Measurements from ENCODE around the gene PCDHGA2. TPM values are rescaled to one million over a fixed set of nuclear protein-coding genes. Genes with fewer than 3 reads are reported as not detected.
"Not testable (repeated sequence)": the region's sequence is repeated elsewhere in the genome, so short reads cannot be mapped to it uniquely, and the experiment has no call there.

Gene PCDHGA2
- total RNA-seq, 1 donor from 2014 or later: 6.0 TPM

- ATAC-seq (no peak), DNase-seq (no peak)
- intact Hi-C loops (cut with micrococcal nuclease): no loop called here
These were observed 35.2 kb downstream of the PCDHGA2 start, which contains the start of gene PCDHGA6 for GRCh38 chr5:141373673-141374317. TSS of gene PCDHGA6 (plus strand) at chr5:141373891. CDS start at chr5:141374084, 193 bp downstream.

DNA sequence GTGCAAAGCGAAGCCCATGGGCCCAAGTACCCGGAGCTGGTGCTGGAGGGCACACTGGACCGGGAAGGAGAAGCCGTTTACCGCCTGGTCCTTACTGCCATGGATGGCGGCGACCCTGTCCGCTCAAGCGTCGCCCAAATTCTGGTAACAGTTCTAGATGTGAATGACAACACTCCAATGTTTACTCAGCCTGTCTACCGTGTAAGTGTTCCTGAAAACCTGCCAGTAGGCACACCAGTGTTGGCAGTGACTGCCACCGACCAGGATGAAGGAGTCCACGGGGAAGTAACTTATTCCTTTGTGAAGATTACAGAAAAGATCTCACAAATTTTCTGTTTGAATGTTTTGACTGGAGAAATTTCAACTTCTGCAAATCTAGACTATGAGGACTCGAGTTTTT is 36.1 kb downstream of the PCDHGA2 start:
- intact Hi-C loops (cut with micrococcal nuclease): no loop called here
- ATAC-seq: peak; percentile 62

DNA sequence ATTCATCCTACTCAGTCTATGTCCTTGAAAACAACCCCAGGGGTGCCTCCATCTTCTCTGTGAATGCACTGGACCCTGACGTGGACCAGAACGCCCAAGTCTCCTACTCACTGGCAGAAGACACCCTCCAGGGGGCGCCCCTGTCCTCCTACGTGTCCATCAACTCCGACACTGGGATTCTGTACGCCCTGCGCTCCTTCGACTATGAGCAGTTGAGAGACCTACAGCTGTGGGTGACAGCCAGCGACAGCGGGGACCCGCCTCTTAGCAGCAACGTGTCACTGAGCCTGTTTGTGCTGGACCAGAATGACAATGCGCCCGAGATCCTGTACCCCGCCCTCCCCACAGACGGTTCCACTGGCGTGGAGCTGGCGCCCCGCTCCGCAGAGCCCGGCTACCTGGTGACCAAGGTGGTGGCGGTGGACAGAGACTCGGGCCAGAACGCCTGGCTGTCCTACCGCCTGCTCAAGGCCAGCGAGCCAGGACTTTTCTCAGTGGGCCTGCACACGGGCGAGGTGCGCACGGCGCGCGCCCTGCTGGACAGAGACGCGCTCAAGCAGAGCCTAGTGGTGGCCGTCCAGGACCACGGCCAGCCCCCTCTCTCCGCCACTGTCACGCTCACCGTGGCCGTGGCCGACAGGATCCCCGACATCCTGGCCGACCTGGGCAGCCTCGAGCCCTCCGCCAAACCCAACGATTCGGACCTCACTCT is 37.0 kb downstream of the PCDHGA2 start:
- intact Hi-C loops (cut with micrococcal nuclease); ATAC-seq; DNase-seq: not testable (repeated sequence)

More for the DNA sequence above, 36.1 kb downstream of the PCDHGA2 start:
- peak; percentile 35 for DNase-seq

DNA sequence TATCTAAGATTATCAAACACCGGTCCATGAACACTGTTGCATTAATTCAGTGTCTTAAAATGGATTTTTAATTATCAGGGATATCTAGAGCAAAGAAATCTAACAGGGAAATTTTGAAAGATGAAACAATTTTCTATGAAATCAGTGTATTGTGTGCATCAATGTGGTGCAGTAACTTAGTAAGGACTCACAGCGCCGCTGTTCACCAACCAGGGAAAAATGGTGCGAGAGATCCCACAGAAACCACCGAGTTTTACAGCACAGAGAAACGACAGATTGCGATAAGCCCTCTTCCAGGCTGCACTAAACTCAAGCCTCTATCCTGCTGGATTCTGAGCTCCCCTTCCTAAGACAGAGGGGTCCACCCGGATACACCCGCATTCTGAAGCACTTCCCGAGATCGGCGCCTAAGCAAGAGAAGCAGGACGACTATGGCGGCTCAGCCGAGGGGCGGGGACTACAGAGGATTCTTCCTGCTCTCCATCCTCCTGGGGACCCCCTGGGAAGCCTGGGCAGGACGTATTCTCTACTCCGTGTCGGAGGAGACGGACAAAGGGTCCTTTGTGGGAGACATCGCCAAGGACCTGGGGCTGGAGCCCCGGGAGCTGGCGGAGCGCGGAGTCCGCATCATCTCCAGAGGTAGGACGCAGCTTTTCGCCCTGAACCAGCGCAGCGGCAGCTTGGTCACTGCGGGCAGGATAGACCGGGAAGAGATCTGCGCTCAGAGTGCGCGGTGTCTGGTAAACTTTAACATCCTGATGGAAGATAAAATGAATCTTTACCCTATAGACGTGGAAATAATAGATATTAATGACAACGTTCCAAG is 44.1 kb downstream of the PCDHGA2 start, which contains the start of gene PCDHGA7:
TSS of gene PCDHGA7 (plus strand) at position 274 of the 826 bp plus-strand sequence. CDS start at position 432, 158 bp downstream.
- DNase-seq (no peak), ATAC-seq (peak; percentile 39)
- intact Hi-C loops (cut with micrococcal nuclease): no loop called here

- ATAC-seq (no peak), DNase-seq (no peak)
- intact Hi-C loops (cut with micrococcal nuclease): no loop called here
These were observed 44.8 kb downstream of the PCDHGA2 start for GRCh38 chr5:141383345-141383744.

- ATAC-seq (no peak), DNase-seq (no peak)
- intact Hi-C loops (cut with micrococcal nuclease): no loop called here
These were observed 46.1 kb downstream of the PCDHGA2 start for GRCh38 chr5:141384471-141385267.

- ATAC-seq (peak; percentile 92), DNase-seq (peak; percentile 67)
- intact Hi-C loops (cut with micrococcal nuclease): not testable (repeated sequence)
These were observed 49.2 kb downstream of the PCDHGA2 start, which contains the start of gene PCDHGB4 for GRCh38 chr5:141387557-141388311. TSS of gene PCDHGB4 (plus strand) at chr5:141387698. CDS start at chr5:141387885, 187 bp downstream.

DNA sequence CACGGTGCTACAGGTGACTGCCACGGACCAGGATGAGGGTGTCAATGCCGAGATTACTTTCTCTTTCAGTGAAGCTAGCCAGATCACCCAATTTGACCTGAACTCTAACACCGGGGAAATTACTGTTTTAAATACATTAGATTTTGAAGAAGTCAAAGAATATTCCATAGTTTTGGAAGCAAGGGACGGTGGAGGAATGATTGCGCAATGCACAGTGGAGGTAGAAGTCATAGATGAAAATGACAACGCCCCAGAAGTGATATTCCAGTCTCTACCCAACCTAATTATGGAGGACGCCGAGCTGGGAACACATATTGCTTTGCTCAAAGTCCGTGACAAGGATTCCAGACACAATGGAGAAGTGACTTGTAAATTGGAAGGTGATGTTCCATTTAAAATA is 50.1 kb downstream of the PCDHGA2 start:
- ATAC-seq: no peak
- intact Hi-C loops (cut with micrococcal nuclease): no loop called here
- no peak for DNase-seq

DNA sequence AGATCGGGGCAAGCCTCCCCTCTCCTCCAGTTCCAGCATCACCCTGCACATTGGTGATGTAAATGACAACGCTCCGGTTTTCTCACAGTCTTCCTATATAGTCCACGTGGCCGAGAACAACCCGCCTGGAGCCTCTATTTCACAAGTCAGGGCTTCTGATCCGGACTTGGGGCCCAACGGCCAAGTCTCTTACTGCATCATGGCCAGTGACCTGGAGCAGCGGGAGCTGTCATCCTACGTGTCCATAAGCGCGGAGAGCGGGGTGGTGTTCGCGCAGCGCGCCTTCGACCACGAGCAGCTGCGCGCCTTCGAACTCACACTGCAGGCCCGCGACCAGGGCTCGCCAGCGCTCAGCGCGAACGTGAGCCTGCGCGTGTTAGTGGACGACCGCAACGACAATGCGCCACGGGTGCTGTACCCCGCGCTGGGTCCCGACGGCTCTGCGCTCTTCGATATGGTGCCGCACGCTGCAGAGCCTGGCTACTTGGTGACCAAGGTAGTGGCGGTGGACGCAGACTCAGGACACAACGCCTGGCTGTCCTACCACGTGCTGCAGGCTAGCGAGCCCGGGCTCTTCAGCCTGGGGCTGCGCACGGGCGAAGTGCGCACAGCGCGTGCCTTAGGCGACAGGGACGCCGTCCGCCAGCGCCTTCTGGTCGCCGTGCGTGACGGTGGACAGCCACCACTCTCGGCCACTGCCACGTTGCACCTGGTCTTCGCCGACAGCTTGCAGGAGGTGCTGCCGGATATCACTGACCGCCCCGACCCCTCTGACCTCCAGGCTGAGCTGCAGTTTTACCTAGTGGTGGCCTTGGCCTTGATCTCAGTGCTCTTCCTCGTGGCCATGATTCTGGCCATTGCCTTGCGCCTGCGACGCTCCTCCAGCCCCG is 50.8 kb downstream of the PCDHGA2 start:
- no peak for DNase-seq
- intact Hi-C loops (cut with micrococcal nuclease): no loop called here

DNA sequence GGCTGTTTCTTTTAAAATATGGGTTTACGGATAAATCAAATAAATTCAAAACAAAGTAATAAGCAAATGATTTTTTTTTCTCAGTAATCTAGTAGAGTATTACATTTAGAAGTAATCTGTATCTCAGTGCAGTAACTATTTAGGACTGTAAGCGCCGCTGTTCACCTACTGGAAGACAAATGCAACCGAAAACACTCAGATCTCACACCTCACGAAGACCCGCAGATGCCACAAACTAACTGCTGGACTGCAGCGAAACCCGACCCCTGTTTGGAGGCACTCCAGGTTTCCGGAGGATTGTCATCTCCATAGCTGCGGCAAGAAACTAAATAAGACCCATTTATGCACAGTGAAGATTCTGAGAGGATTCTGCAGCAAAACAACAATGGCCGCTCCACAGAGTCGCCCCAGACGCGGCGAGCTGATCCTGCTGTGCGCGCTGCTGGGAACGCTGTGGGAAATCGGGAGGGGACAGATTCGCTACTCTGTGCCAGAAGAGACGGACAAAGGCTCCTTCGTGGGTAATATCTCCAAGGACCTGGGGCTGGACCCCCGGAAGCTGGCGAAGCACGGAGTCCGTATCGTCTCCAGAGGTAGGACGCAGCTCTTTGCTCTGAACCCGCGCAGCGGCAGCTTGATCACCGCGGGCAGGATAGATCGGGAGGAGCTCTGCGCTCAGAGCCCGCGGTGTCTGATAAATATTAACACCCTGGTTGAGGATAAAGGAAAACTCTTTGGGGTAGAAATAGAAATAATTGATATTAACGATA is 54.1 kb downstream of the PCDHGA2 start, which contains the start of gene PCDHGA8:
TSS of gene PCDHGA8 (plus strand) at position 205 of the 770 bp plus-strand sequence. CDS start at position 386, 181 bp downstream.
- intact Hi-C loops (cut with micrococcal nuclease): no loop called here
- DNase-seq: no peak
- no peak for ATAC-seq

More for the DNA sequence above, 50.8 kb downstream of the PCDHGA2 start:
- ATAC-seq: no peak

Other genes with a start within 250 kb of the PCDHGA2 start
- gene PCDHB2, start 244.1 kb upstream of the PCDHGA2 start, total RNA-seq: 2.2 TPM
- gene PCDHB3, start 238.3 kb upstream of the PCDHGA2 start, total RNA-seq: 0.99 TPM
- 1.5 TPM for gene PCDHB4, start 216.9 kb upstream of the PCDHGA2 start, total RNA-seq
- 3.1 TPM for gene PCDHB5, start 203.6 kb upstream of the PCDHGA2 start, total RNA-seq
- gene PCDHB6, start 188.7 kb upstream of the PCDHGA2 start, total RNA-seq: 0.32 TPM
- gene PCDHB7, start 166.1 kb upstream of the PCDHGA2 start, total RNA-seq: 0.77 TPM
- gene PCDHB8, start 161.0 kb upstream of the PCDHGA2 start, total RNA-seq: 1.8 TPM
- 2.7 TPM for gene PCDHB16, start 156.4 kb upstream of the PCDHGA2 start, total RNA-seq
- 0.59 TPM for gene PCDHB9, start 151.6 kb upstream of the PCDHGA2 start, total RNA-seq
- gene PCDHB10, start 146.4 kb upstream of the PCDHGA2 start, total RNA-seq: 0.64 TPM
- gene PCDHB11, start 139.1 kb upstream of the PCDHGA2 start, total RNA-seq: 0.74 TPM
- 1.3 TPM for gene PCDHB12, start 130.0 kb upstream of the PCDHGA2 start, total RNA-seq
- 1.7 TPM for gene PCDHB13, start 124.8 kb upstream of the PCDHGA2 start, total RNA-seq
- gene PCDHB14, start 115.4 kb upstream of the PCDHGA2 start, total RNA-seq: 2.5 TPM
- 2.6 TPM for gene PCDHB15, start 93.4 kb upstream of the PCDHGA2 start, total RNA-seq
- gene SLC25A2, start 34.7 kb upstream of the PCDHGA2 start, total RNA-seq: not detected
- gene TAF7, start 18.0 kb upstream of the PCDHGA2 start, total RNA-seq: 106 TPM
- gene PCDHGA1, start 8.2 kb upstream of the PCDHGA2 start, total RNA-seq: 3.0 TPM
- gene PCDHGA3, start 5.1 kb downstream of the PCDHGA2 start, total RNA-seq: 12.1 TPM
- 7.1 TPM for gene PCDHGB1, start 11.3 kb downstream of the PCDHGA2 start, total RNA-seq
- gene PCDHGA4, start 16.3 kb downstream of the PCDHGA2 start, total RNA-seq: 8.4 TPM
- gene PCDHGB2, start 21.2 kb downstream of the PCDHGA2 start, total RNA-seq: 8.7 TPM
- 5.3 TPM for gene PCDHGA5, start 25.4 kb downstream of the PCDHGA2 start, total RNA-seq
- gene PCDHGB3, start 31.5 kb downstream of the PCDHGA2 start, total RNA-seq: 7.2 TPM
- 5.7 TPM for gene PCDHGA6, start 35.1 kb downstream of the PCDHGA2 start, total RNA-seq
- 7.0 TPM for gene PCDHGA7, start 44.0 kb downstream of the PCDHGA2 start, total RNA-seq
- gene PCDHGB4, start 48.9 kb downstream of the PCDHGA2 start, total RNA-seq: 5.4 TPM
- 9.1 TPM for gene PCDHGA8, start 53.9 kb downstream of the PCDHGA2 start, total RNA-seq
- 6.4 TPM for gene PCDHGB5, start 59.2 kb downstream of the PCDHGA2 start, total RNA-seq
- 4.5 TPM for gene PCDHGA9, start 64.0 kb downstream of the PCDHGA2 start, total RNA-seq
- 4.7 TPM for gene PCDHGB6, start 69.3 kb downstream of the PCDHGA2 start, total RNA-seq
- 5.3 TPM for gene PCDHGA10, start 74.2 kb downstream of the PCDHGA2 start, total RNA-seq
- gene PCDHGB7, start 78.9 kb downstream of the PCDHGA2 start, total RNA-seq: 8.8 TPM
- 5.0 TPM for gene PCDHGA11, start 82.3 kb downstream of the PCDHGA2 start, total RNA-seq
- 5.1 TPM for gene PCDHGA12, start 91.7 kb downstream of the PCDHGA2 start, total RNA-seq
- gene PCDHGC3, start 137.2 kb downstream of the PCDHGA2 start, total RNA-seq: 13.4 TPM
- gene PCDHGC4, start 146.3 kb downstream of the PCDHGA2 start, total RNA-seq: 2.5 TPM
- gene PCDHGC5, start 150.3 kb downstream of the PCDHGA2 start, total RNA-seq: 3.2 TPM

All from left ventricle myocardium superior (tissue), 1 donor.